DMS114 treated with DMSO at 0.1 percent for 48 hours (cell line): ENCODE results near the gene GH1.
"Not testable (repeated sequence)": the region's sequence is repeated elsewhere in the genome, so short reads cannot be mapped to it uniquely, and the experiment has no call there.

ENCODE experiments used
- DNase-seq: peaks from one replicate; lab custom pipeline; 2025; ENCODE audit not compliant: unreplicated experiment; lab: John Stamatoyannopoulos, UW

GH1 gene

GRCh38 chr17:63898899-63899798 lies 19.5 kb downstream of the GH1 start:
- not testable (repeated sequence) for DNase-seq

- not testable (repeated sequence) for DNase-seq
These were observed 21.9 kb downstream of the GH1 start, which contains the start of gene CSH1 for GRCh38 chr17:63896524-63897354. Gene CSH1, minus strand, starts transcription at chr17:63896574. Its CDS starts 63 bp downstream, at chr17:63896511.

GRCh38 chr17:63894821-63895220 lies 23.8 kb downstream of the GH1 start:
- DNase-seq: not testable (repeated sequence)

GRCh38 chr17:63894021-63894420 lies 24.6 kb downstream of the GH1 start:
- not testable (repeated sequence) for DNase-seq

GRCh38 chr17:63892316-63893037 lies 26.2 kb downstream of the GH1 start:
- not testable (repeated sequence) for DNase-seq

- peak; percentile 7 for DNase-seq
These were observed 29.4 kb downstream of the GH1 start for GRCh38 chr17:63889026-63889848.

GRCh38 chr17:63885119-63885518 lies 33.5 kb downstream of the GH1 start:
- DNase-seq: not testable (repeated sequence)

GRCh38 chr17:63882626-63883126 lies 36.0 kb downstream of the GH1 start:
- DNase-seq: not testable (repeated sequence)

- DNase-seq: no peak
These were observed 36.6 kb downstream of the GH1 start, which contains the start of gene GH2 for GRCh38 chr17:63881935-63882601. Gene GH2, minus strand, starts transcription at chr17:63881944. Its CDS starts 143 bp downstream, at chr17:63881801.

- not testable (repeated sequence) for DNase-seq
These were observed 37.3 kb downstream of the GH1 start for GRCh38 chr17:63881337-63881736.

GRCh38 chr17:63880706-63881105 lies 37.9 kb downstream of the GH1 start:
- no peak for DNase-seq

GRCh38 chr17:63878413-63878812 lies 40.2 kb downstream of the GH1 start:
- not testable (repeated sequence) for DNase-seq

- DNase-seq: not testable (repeated sequence)
These were observed 43.9 kb downstream of the GH1 start for GRCh38 chr17:63874693-63875092.

- DNase-seq: not testable (repeated sequence)
These were observed 44.5 kb downstream of the GH1 start for GRCh38 chr17:63874061-63874626.

- not testable (repeated sequence) for DNase-seq
These were observed 45.1 kb downstream of the GH1 start, which contains the start of gene CSH2 for GRCh38 chr17:63873577-63873976. Gene CSH2, minus strand, starts transcription at chr17:63873677. Its CDS starts 63 bp downstream, at chr17:63873614.

- DNase-seq: not testable (repeated sequence)
These were observed 46.8 kb downstream of the GH1 start for GRCh38 chr17:63871646-63872365.

- not testable (repeated sequence) for DNase-seq
These were observed 48.4 kb downstream of the GH1 start for GRCh38 chr17:63870292-63870665.
